Measurements from ENCODE around the gene ADGRL2.

GRCh38 chr1:81834268-81834667 lies 33.5 kb downstream of the ADGRL2 start:
- TF ChIP-seq CTCF (IDR thresholded peaks at IDR 0.05; ENCODE audit: borderline replicate concordance, extremely low read depth, low read length, poor library complexity, severe bottlenecking): no peak
- TF ChIP-seq EZH2 (IDR thresholded peaks at IDR 0.05; ENCODE audit: borderline replicate concordance, low read depth, low read length, severe bottlenecking): no peak

All from DND-41 (cell line).